Activated naive CD8-positive, alpha-beta T cell treated with anti-CD3 and anti-CD28 coated beads for 36 hours (primary cell): Measurements from ENCODE around the gene NUP50. TPM values are rescaled to one million over a fixed set of nuclear protein-coding genes. Genes with fewer than 3 reads are reported as not detected.
A peak's percentile ranks its signal among the peaks of the same experiment; 100 is the strongest.

Experiments used
- DNase-seq: peaks from one replicate; pipeline ENCODE4 v3.0.0; 2021
- H3K27ac Mint-ChIP-seq: one replicate; pipeline ENCODE4 v1.8.0; 2022; ENCODE audit warnings: mild to moderate bottlenecking, moderate library complexity, mixed read lengths
- H3K27me3 Mint-ChIP-seq: one replicate; pipeline ENCODE4 v1.8.0; 2022; ENCODE audit warnings: mild to moderate bottlenecking, mixed read lengths
- H3K36me3 Mint-ChIP-seq: one replicate; pipeline ENCODE4 v1.8.0; 2021; ENCODE audit warnings: mild to moderate bottlenecking, mixed read lengths
- H3K4me1 Mint-ChIP-seq: one replicate; pipeline ENCODE4 v1.8.0; 2021; ENCODE audit warnings: mixed read lengths
- H3K4me3 Mint-ChIP-seq: one replicate; pipeline ENCODE4 v1.8.0; 2022; ENCODE audit warnings: mild to moderate bottlenecking, moderate library complexity, mixed read lengths
- H3K9me3 Mint-ChIP-seq: one replicate; pipeline ENCODE4 v1.8.0; 2022; ENCODE audit warnings: mixed read lengths
- total RNA-seq, 2 experiments: library from RNA; stranded (reverse); gene quantifications; one replicate each; pipeline ENCODE4 v1.2.3, GENCODE V29; 2021

Gene NUP50
- total RNA-seq, 2 experiments from 2014 or later, result 156 to 164 TPM

DNA sequence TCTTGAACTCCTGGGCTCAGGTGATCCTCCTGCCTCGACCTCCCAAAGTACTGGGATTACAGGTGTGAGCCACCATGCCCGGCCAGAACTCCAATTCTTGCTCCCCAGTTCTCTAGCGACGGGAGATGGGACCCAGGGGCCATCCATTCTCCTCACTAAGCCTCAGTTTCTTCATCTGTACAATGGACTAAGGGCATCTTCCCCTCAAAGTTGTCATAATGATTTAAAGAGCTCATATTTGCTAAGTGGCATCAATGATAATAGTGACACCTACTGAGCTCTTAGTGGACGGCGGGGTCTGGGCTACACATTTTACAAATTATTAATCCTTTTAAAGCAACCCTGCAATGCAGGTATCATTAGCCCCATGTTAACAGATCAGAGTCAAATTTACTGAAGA lies 42.5 kb downstream of the NUP50 start:
- Mint-ChIP-seq H3K36me3 (peaks cover 6% of the 10 kb centered on the region), H3K27me3 (no peaks in the 10 kb centered on the region), H3K4me3 (no peak overlapping the region), H3K27ac (no peak overlapping the region), H3K4me1 (no peaks in the 10 kb centered on the region), H3K9me3 (no peaks in the 10 kb centered on the region)
- DNase-seq, result no peak

DNA sequence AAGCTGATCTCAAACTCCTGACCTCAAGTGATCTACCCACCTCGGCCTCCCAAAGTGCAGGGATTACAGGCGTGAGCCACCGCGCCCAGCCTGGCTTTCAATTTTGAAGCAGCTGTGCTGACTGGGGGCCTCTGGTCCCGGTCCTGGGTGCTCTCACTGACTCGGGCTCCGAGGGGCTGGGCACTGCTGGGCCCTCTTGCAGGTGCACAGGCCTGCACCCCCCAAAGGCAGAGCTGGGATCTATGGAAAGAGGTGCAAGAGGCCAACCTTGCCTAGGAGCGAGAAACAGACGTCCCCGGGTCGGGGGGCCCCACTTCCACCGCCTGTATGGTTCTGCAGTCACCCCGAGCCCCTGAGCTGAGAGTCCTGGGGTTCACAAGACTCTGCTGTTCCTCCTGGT lies 43.8 kb downstream of the NUP50 start:
- no peaks in the 10 kb centered on the region for H3K9me3 Mint-ChIP-seq
- H3K27me3 Mint-ChIP-seq, result no peaks in the 10 kb centered on the region
- H3K36me3 Mint-ChIP-seq, result peaks cover 6% of the 10 kb centered on the region

DNA sequence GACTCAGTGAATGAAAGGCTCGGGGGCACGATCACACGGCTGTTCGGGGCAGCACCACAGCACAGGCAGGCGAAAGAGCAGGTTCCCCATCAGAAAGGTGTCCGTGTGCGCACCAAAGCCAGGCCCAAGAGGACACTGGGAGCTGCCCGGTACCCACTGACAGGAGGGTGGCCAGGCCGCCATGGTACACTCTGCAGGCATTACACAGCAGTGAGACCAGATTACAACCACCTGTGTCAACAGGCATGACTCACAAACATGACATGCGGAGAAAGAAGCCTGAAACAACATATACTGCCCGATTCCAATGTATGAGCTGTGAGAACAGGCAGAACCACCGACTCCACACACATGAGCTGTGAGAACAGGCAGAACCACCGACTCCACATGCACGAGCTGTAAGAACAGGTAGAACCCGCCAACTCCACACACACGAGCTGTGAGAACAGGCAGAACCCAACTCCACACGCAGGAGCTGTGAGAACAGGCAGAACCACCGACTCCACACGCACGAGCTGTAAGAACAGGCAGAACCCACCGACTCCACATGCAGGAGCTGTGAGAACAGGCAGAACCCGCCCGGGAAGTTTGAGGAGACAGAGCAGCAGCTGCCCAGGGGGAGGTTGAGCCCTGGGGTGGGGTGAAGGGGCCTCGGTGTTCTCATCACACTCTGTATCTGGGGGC lies 44.4 kb downstream of the NUP50 start:
- H3K4me1 Mint-ChIP-seq, result no peaks in the 10 kb centered on the region
- no peak overlapping the region for H3K27ac Mint-ChIP-seq
- no peak overlapping the region for H3K4me3 Mint-ChIP-seq
- no peak for DNase-seq
- no peaks in the 10 kb centered on the region for H3K9me3 Mint-ChIP-seq
- H3K36me3 Mint-ChIP-seq, result peaks cover 6% of the 10 kb centered on the region
- H3K27me3 Mint-ChIP-seq, result no peaks in the 10 kb centered on the region

More for the DNA sequence above, 43.8 kb downstream of the NUP50 start:
- no peak for DNase-seq
- no peak overlapping the region for H3K27ac Mint-ChIP-seq
- no peaks in the 10 kb centered on the region for H3K4me1 Mint-ChIP-seq
- H3K4me3 Mint-ChIP-seq, result no peak overlapping the region

DNA sequence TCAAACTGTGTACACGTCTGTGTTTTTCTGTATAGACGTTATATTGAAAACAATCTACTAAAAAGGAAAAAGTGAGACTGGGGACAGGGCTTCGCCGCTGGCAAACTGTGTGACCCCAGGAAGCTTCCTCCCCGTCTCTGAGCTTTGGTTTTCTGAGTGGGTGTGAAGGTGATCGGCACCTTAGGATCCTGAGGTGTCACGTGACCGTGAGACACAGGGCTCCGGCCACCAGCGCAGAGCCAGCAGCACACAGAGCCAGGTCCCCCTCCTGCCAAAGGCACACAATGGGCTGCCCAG lies 44.9 kb downstream of the NUP50 start:
- H3K4me1 Mint-ChIP-seq, result no peaks in the 10 kb centered on the region

DNA sequence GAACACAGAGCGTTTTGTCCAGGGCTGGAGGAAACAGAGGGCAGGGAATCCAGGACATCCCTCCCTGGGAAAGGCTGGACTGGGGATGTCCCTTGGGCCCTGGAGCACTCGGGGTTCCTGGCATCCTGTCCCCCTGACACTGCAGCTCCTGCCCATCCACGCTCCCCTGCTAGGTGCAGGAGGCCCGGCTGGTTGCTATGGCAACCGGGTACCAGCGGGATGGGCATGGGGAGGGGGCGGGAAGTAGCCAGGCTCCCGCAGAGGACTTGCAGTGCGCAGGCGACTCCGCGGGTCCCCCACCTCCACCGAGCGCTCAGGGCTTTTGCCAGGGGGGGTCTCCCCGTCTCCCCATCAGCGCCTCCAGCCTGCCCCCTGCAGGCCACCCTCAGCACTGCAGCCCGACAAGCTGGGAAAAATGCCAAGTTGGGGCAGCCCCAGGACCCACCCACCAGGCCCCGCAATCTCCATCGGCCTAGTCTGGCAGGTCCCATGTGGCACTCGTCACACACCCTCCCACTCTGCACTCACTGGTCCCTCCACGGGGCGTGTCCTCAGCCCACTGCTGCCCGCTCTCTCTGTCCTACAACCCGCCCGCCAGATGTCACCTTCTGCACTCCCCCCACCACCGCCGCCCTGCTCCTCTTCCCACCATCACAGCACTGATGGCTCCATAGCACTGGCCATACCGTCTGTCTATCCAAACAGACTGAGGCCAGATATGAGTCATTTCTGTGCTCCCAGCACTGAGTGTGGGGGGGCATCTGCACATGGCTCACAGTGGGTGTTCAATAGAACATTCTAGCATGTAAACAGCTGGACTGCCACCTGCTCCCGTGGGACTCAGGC lies 45.5 kb downstream of the NUP50 start:
- no peaks in the 10 kb centered on the region for H3K9me3 Mint-ChIP-seq
- no peaks in the 10 kb centered on the region for H3K4me1 Mint-ChIP-seq
- DNase-seq, result peak; percentile 33
- peaks cover 6% of the 10 kb centered on the region for H3K36me3 Mint-ChIP-seq
- H3K27ac Mint-ChIP-seq, result no peak overlapping the region
- no peaks in the 10 kb centered on the region for H3K27me3 Mint-ChIP-seq
- H3K4me3 Mint-ChIP-seq, result no peak overlapping the region

More for the DNA sequence above, 44.9 kb downstream of the NUP50 start:
- DNase-seq, result no peak
- H3K36me3 Mint-ChIP-seq, result peaks cover 6% of the 10 kb centered on the region
- no peak overlapping the region for H3K27ac Mint-ChIP-seq
- H3K27me3 Mint-ChIP-seq, result no peaks in the 10 kb centered on the region
- H3K4me3 Mint-ChIP-seq, result no peak overlapping the region
- no peaks in the 10 kb centered on the region for H3K9me3 Mint-ChIP-seq

DNA sequence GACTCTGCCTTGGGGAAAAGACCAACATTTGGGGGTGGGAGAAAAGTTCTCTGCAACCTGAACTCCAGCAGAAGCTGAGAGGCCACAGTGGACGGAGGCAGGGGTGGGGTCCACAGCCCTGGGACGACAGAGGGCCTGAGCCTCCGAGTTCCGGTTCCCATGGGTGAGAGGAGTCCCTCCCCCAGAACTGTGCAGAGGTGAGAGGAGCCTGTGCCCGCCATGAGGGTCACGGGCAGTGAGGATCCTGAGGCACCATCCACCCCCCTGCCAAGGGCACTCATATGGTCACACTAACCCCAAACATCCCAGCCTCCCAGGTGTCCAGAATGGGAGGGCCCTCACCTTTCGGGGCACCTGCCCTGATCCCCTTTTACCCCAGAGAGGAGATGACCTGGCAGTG lies 46.4 kb downstream of the NUP50 start:
- Mint-ChIP-seq H3K27ac (no peak overlapping the region), H3K4me3 (no peak overlapping the region), H3K9me3 (no peaks in the 10 kb centered on the region), H3K36me3 (peaks cover 6% of the 10 kb centered on the region), H3K27me3 (no peaks in the 10 kb centered on the region), H3K4me1 (peaks cover under 1% of the 10 kb centered on the region)
- no peak for DNase-seq

DNA sequence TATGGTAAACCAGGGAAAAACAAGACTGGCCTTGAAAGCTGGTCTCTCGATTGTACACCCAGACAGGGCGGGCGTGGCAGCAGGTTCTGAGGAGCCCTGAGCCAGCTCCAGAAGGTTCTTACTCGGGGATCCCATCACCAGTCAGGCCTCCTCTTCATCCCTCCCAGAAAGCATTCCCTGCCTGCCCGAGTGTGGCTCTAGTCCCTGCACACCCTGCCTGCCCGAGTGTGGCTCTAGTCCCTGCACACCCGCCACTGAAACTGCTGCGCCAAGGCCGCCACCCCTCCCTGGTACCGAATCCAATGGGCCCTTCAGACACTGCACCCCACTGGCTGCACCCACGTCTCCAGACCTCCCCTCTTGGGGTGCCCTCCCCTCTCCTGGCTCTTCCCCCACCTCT lies 46.9 kb downstream of the NUP50 start:
- H3K4me3 Mint-ChIP-seq, result no peak overlapping the region
- H3K9me3 Mint-ChIP-seq, result no peaks in the 10 kb centered on the region
- no peaks in the 10 kb centered on the region for H3K27me3 Mint-ChIP-seq
- H3K27ac Mint-ChIP-seq, result no peak overlapping the region
- no peak for DNase-seq
- H3K4me1 Mint-ChIP-seq, result peaks cover 4% of the 10 kb centered on the region
- H3K36me3 Mint-ChIP-seq, result peaks cover 6% of the 10 kb centered on the region

DNA sequence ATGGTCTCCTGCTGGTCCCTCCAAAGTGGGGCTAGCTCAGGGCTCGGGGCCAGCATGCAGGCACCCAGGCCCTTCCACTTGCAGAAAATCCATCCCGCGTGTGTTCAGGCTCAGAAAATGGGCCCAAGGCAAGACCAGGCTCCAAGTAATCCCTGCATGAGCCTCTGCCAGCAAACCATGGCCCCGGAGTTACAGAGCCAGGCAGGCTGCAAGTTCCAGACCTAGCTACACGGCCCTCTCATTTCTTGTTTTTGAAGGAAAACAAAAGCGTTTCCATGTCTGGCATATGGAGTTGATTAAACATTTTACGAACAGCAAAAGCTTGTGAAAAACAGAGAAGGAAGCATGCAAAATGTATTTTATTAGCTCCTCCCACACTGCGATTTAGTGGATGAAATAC lies 47.3 kb downstream of the NUP50 start:
- DNase-seq, result no peak
- Mint-ChIP-seq H3K4me3 (no peak overlapping the region), H3K27ac (no peak overlapping the region), H3K36me3 (peaks cover 6% of the 10 kb centered on the region), H3K27me3 (no peaks in the 10 kb centered on the region), H3K9me3 (no peaks in the 10 kb centered on the region), H3K4me1 (peaks cover 4% of the 10 kb centered on the region)

DNA sequence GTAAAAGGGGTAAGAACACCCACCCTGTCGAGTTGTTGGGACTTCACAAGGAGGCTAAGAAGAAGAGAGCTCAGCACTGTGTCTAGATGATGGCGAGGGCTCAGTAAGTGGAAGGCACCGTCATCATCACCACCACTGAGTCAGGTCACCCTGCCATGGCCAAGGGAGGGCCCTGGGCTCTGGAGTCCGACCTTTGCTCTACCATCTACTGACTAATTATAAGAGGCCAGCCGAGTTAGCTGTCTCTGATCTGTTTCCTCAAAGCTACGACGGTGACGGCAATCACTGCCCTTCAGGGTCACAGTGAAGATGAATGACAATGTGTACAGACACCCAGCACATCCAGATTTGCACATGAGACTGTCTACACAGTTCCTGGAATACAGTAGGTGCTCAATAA lies 47.7 kb downstream of the NUP50 start:
- peaks cover 4% of the 10 kb centered on the region for H3K4me1 Mint-ChIP-seq
- no peak overlapping the region for H3K4me3 Mint-ChIP-seq
- H3K36me3 Mint-ChIP-seq, result peaks cover 6% of the 10 kb centered on the region
- no peaks in the 10 kb centered on the region for H3K9me3 Mint-ChIP-seq
- H3K27me3 Mint-ChIP-seq, result no peaks in the 10 kb centered on the region
- DNase-seq, result no peak
- no peak overlapping the region for H3K27ac Mint-ChIP-seq

DNA sequence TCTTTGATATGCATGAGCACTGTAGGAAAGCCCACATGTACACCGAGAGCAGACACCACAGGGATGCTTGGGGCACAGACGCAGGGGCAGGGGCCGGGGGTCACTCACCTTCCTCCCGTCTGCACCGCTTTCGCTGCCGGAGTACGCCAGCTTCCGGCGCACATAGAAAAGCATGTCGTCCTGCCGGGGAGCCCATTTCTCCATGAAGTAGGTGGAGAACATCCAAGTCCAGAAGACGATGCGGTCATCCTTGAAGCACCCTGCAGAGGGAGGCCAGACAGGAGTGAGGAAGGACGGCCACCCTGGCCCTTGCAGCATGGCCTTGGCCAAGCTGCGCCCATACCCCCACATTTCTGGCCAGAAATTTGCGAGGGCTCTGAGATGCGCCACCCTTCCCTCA lies 48.1 kb downstream of the NUP50 start:
- DNase-seq, result no peak
- Mint-ChIP-seq H3K9me3 (no peaks in the 10 kb centered on the region), H3K4me3 (no peak overlapping the region), H3K4me1 (peaks cover 4% of the 10 kb centered on the region), H3K27me3 (no peaks in the 10 kb centered on the region), H3K27ac (no peak overlapping the region), H3K36me3 (peaks cover 6% of the 10 kb centered on the region)

DNA sequence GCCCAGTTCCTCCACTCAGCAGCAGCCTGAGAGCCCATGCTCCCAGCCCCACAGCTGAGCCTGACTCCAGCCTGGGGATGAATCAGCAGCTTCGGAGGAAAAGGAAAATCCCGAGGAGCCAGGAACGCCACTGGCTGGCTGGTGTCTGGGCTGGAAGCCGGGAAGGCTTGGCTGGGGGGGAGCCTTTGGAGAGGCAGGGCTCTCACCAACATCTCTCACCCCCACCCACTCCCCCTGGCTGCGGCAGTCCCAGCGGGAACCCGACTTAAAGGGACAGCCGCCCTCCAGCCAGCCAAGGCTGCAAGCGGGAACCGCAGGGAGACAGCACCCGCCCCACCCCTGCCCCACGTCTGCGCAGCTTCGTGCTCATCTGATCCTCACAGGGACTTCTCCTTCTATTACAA lies 48.6 kb downstream of the NUP50 start:
- peaks cover 6% of the 10 kb centered on the region for H3K36me3 Mint-ChIP-seq
- DNase-seq, result no peak
- peaks cover 4% of the 10 kb centered on the region for H3K4me1 Mint-ChIP-seq
- no peaks in the 10 kb centered on the region for H3K27me3 Mint-ChIP-seq
- no peak overlapping the region for H3K4me3 Mint-ChIP-seq
- H3K9me3 Mint-ChIP-seq, result no peaks in the 10 kb centered on the region
- no peak overlapping the region for H3K27ac Mint-ChIP-seq

DNA sequence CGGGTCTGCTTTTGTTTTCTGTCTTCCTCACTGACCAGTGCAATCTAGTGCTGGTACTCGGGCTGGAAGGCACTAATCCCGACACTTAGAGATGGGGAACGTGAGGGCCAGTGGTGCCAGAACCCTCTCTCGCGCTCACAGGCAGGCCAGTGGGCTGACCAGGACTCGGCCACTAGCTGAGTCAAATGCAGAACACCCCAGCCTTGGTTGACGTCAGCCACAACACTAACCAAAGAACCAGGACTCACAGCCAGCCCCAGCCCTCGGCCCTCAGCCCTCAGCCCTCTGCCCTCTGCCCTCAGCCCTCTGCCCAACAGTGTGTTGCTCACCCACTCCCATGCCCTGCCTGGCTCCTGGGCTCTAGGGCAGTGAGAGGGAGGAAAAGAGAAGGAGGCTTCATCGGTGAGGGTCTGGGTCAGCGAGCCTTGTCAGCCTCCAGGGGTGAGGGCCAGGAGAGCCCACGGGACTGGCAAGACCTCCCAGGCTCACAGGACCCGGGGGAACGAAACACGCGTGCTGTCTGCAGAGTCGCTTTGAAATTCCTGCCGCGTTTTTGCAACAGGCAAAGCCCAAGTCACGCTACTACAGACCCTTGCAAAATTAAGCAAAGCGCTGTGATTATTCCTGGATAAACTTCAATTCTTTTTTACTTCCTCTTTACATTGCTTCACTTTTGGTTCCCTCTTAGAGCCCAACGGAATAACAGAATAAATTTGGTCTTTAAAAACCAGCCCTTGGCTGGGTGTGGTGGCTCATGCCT lies 49.4 kb downstream of the NUP50 start:
- peaks cover 6% of the 10 kb centered on the region for H3K36me3 Mint-ChIP-seq
- H3K4me3 Mint-ChIP-seq, result no peak overlapping the region
- no peak for DNase-seq
- H3K9me3 Mint-ChIP-seq, result no peaks in the 10 kb centered on the region
- peaks cover 4% of the 10 kb centered on the region for H3K4me1 Mint-ChIP-seq
- no peak overlapping the region for H3K27ac Mint-ChIP-seq
- no peaks in the 10 kb centered on the region for H3K27me3 Mint-ChIP-seq

DNA sequence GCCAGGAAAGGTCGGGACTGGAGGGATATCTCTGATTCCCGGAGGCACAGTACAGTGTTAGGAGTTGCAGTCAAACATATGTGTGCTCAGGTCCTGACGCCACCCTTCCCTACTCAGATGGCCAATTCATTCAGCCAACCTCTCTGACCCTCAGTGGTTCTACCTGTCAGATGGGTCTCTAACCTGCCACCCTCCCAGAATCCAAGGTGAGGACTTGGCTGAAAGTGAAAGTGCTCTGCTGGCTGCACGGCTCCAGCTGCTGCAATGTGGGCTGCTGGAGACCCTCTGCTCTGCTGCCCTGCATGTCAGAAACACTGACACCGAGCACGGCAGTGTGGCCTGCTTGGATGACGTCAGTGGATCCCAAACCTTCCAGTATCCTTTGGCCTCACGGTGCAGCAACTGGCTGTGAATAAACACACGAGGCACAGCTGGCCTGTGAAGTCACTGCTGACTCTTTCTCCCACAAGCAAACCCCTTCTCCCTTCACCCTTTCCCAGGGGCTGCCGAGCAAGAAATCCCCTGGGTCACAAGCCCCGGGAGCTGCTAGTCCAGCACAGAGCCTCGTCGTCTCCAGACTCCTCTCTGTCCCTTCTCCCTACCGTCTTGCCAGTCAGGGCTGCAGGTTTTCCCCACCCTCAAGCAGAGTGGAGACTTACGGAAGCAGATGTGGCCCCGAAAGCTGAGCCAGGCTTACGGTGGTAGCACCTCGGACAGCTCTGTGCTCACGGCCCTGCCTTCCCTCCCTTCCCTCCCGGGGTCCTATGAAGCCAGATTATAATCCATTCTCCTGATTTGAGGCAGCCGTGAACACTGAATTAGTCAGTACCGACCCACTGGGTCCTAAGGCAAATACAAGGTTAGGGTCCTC lies 52.6 kb downstream of the NUP50 start:
- no peaks in the 10 kb centered on the region for H3K9me3 Mint-ChIP-seq
- H3K4me3 Mint-ChIP-seq, result no peak overlapping the region
- no peak overlapping the region for H3K27ac Mint-ChIP-seq
- no peak for DNase-seq
- H3K4me1 Mint-ChIP-seq, result peaks cover 13% of the 10 kb centered on the region
- H3K27me3 Mint-ChIP-seq, result no peaks in the 10 kb centered on the region
- no peaks in the 10 kb centered on the region for H3K36me3 Mint-ChIP-seq

DNA sequence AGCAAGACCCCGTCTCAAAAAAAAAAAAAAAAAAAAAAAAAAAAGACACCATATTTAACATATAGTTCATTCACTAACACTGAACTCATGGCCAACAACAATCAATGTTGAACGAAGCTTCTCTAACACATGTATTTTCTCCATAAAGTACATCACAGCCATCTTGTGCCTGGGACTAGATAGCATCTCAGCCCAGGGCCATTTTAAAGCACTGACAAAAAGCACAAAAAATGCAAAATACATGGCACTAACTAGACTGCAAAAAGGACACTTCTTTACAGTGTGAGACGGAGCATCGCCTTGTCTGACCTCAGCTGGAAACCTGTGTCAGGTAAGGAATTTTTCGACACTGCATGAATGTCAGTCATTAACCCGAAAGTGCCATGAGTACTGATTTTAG lies 53.6 kb downstream of the NUP50 start:
- H3K9me3 Mint-ChIP-seq, result no peaks in the 10 kb centered on the region
- no peak overlapping the region for H3K27ac Mint-ChIP-seq
- H3K4me1 Mint-ChIP-seq, result peaks cover 13% of the 10 kb centered on the region
- H3K4me3 Mint-ChIP-seq, result no peak overlapping the region
- DNase-seq, result no peak
- H3K27me3 Mint-ChIP-seq, result no peaks in the 10 kb centered on the region
- no peaks in the 10 kb centered on the region for H3K36me3 Mint-ChIP-seq

DNA sequence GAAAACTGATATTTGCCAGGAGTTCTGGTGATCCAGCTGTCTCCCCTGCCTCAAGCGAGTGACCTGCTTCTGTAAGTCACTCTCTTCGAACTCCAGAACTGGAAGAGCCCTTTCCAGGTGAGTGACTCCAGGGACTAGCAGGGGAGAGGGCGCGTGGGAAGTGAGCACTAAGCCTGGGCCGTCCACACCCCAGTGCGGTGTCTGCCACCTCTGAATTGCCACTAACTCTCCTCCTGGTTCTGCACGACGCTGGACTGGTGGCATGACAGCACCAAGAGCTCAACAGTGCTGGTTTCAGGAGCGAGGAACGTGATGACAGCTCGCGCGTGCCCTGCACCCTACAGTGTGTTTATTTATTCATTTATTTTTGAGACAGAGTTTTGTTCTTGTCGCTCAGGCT lies 54.1 kb downstream of the NUP50 start:
- H3K4me1 Mint-ChIP-seq, result peaks cover 17% of the 10 kb centered on the region
- DNase-seq, result no peak
- no peaks in the 10 kb centered on the region for H3K36me3 Mint-ChIP-seq
- no peaks in the 10 kb centered on the region for H3K9me3 Mint-ChIP-seq
- no peak overlapping the region for H3K4me3 Mint-ChIP-seq
- H3K27ac Mint-ChIP-seq, result no peak overlapping the region
- H3K27me3 Mint-ChIP-seq, result no peaks in the 10 kb centered on the region
